DMS114 treated with DMSO at 0.1 percent for 48 hours (cell line): ENCODE measurements around the gene HRH1.
"Not testable (repeated sequence)": the region's sequence is repeated elsewhere in the genome, so short reads cannot be mapped to it uniquely, and the experiment has no call there.

ENCODE experiments used
- DNase-seq: peaks from one replicate; lab custom pipeline; 2025; ENCODE audit not compliant: unreplicated experiment; lab: John Stamatoyannopoulos, UW

Gene HRH1

DNA sequence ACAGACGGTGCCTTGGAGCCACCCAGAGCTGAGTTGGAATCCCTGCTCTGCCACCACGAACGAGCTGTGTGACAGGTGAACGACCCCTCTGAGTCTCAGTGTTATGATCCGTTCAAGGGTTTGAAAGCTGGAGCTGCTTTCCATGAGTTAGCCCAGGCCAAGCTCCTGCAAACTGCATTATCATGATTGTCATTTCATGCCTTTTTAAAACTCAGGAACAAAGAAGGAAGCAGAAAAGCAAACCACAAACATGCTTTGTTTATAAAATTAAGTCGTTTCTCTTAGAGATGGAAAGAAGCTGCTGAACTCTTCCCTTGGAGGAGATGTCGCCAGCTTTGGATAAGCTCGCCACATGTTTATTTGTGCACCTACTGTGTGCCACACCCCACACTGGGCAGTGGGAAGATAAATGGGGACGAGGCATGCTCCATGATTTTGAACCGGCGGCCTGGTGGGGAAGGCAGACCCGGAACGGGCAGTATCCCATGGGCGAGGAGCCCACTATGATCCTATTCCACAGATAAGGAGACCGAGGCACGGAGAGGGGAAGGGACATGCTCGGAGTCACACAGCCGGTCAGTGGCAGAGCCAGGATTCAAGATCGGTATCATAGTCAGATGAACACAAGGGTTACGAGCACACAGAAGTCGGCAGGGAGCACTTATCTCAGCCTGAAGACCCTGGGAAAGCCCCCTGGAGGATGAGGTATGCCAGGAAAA, 15.9 kb downstream of the HRH1 start:
- no peak for DNase-seq

DNA sequence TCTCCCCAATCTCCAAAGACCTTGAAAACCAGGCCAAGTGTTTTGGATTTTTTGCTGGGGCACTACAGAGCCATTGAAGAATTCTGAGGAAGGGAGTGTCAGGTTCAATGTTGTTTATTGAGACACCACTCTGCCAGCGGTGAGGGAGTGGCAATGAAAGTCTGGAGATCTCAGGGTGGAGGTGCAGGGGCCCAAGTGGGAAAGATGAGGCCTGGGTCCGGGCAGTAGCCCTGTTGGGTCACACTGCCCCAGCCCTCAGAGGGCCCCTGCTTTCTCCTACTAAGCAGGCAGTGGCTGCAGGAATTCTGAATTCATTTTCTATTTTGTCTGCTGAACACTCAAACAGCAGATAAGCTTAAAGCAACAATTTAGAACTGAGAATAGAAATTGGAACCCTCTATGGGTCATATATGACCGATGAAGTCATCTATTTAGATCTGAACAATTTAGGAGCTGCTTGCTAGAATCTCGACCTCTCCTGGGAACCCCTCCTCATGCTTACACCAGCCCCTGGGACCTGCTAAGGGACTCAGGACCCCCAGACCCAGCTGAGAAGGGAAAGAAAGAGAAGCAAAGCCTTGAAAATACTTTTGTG, 17.9 kb downstream of the HRH1 start:
- no peak for DNase-seq

DNA sequence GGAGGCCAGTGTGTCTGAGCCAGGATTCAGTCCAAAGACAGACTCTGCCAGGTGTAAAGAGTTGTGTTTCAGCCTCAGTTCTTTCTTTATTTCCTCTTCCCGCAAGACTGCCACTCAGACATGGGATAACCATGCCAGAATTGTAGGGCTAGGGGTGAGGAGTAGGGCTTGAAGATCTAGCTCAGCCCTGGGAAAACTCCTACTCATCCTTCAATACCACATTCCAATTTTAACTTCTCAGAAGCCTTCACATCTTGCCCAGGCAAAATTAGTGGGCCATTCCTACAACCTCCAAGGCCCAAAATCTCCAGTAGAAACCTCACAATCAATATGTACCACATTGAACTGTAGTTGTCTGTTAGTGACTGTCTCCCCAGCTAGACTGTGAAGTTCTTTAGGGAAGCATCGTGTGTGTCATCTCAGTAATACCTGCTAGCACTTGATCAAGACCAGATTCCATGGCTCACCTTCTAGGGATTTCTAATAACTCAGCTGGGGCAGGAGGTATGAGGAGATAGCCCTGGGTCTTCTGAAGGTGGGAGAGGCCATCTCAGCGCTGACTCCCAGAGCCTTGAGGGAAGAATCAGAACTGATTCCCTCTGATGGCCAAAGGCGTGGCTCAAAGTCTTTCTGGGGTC, 19.7 kb downstream of the HRH1 start:
- no peak for DNase-seq

DNA sequence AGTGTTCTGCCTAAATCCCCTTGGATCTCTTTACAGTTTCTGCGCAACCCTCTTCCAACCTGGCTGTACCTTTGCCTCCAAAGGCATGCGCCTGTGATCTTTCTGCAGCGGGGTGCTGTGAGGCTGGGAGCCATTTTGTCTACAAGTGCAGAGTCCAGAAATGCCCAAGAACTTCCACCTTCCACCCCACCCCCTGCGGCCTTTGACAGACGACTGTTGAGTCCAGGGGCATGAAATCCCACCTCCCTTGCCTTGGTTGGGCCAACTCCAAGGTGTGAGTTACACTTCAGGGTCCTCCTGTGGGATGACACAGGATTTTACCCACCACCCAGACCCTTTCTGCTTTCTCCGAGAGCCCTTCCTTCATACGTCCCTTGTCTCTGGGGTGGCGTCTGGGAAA, 24.1 kb downstream of the HRH1 start:
- DNase-seq, result no peak

DNA sequence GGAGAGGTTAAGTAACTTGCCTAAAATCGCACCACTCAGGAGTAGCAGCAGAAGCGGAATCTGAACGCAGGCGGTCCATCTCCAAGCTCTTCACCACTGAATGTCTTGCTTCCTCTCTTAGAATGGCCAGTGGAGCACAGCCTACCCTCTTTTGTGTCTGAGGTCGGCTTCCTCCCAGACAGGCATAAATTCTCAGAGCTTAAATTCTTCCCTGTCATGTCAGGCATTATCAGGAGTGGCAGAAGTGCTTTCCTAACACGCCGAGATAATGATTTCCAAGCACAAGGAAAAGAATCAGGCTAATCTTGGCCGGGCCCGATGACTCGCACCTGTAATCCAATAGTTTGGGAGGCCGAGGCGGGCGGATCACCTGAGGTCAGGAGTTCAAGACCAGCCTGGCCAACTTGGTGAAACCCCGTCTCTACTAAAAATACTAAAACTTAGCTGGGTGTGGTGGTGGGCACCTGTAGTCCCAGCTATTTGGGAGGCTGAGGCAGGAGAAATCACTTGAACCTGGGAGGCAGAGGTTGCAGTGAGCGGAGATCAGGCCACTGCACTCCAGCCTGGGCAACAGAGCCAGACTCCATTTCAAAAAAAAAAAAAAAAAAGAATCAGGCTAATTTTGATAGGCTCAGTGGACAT, 30.2 kb downstream of the HRH1 start:
- not testable (repeated sequence) for DNase-seq

DNA sequence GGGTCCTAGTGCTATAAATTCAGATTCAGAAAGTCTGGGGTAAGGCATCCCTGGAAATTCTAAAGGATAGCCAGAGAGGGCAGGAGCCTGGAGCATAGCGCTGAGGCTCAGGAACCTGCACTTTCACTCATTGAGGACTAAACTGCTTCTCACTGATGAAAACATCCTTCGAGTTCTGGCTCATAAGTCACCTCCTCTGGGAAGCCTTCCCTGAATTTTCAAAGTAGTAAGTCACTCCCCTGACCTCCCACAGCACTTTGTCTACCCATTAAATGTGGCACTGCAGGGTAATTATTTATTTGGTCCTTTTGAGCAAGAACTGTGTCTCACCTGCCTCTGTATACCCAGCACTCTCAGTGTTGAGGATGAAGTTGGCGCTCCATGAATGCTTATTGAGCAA, 30.9 kb downstream of the HRH1 start:
- no peak for DNase-seq

DNA sequence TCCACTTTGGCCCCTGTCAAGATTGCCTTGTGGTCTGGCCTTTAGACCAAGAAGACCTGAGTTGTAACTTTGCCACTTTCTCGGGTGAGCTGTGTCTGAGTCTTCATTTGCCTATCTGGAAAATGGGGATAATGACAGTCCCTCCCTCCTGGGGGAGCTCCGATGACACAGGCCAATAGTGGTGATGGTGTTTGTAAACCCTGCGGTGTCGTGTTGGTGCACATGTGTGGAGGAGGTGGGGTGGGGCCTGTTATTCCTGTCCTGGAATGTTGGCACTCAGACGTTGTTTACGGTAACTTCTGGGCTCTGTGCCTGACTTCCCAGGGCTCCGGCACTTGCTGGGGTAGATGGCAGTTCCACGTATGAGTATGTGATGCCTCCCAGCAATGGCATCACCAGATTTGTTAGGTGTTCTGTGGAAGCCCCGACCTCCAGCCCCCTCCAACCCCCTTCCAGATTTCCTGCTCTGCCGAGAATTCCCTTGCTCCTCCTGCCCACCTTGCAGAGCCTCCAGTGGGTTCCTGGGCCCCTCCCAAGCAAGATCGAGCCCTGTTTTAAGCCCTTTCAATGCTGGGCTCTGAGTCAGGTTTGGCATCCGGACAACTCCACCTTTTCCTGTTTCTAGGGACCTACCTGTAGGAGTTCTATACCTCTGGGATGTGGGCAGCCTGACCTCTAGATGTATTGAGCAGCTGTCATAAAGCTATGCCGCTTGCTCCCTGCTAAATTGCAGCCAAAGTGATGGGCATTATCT, 31.4 kb downstream of the HRH1 start:
- no peak for DNase-seq

DNA sequence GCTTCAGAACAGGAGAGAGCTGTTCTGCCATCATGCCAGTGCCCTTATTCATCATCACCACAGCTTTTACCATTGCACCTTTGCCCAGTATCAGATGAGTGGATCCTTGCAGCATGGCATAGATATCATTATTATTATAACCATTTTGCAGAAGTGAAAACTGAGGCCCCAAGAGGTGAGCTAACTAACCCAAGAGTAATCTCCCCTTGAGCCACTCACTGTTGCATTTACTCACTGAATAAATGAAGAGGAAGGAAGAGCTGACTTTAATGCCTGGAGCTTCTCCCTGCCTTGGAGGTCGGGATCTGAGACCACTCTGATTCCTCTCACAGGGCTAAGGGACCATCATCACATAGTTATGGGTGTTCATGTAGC, 32.0 kb downstream of the HRH1 start:
- no peak for DNase-seq

DNA sequence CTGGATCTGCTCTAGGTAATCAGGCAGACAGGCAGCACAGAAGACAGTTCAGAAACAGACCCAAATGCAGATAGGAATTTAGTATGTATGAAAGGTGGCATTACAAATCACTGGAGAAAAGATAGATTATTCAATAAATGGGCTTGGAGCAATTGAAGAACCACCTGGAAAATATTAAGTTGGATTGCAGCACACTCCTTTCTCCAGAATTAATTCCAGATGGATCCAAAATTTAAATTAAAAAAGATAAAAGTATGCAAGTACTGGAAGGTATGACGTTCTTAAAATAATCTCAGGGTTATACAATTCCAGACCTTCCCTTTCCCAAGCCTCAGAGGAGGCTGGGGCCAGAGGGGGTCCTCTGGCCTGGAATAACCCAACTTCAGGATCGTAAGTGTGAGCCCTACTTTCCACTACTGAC, 32.5 kb downstream of the HRH1 start:
- no peak for DNase-seq

DNA sequence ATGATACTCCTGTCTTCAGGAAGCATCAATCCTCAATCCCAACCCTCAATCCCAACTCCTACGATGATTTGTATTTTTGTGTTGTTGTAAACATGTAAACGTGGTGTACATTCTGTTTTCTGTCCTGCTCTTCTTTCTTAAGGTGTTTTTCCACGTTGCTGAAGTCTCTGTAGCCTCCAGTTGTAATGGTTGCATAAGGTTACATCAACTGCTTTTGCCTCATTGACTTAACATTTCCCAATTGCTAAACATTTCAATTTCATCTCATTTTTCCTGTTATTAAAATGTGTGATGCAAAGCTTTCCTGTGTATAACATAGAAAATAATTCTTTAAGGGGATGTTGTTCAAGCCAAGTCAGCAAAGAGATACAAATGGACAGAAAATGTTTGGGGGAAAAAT, 33.4 kb downstream of the HRH1 start:
- no peak for DNase-seq

DNA sequence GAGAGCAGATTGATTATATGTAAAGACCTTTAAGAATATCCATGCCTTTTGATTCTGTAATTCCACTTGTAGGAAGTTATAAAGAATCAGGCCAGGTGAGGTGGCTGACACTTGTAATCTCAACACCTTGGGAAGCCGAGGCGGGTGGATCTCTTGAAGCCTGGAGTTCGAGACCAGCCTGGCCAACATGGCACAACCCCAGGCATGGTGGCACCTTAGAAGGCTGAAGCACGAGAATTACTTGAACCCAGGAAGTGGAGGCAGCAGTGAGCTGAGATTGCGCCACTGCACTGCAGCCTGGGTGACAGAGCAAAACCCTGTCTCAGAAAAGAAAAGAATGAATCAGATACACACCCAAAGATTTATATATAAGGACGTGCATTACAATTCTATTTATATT, 33.9 kb downstream of the HRH1 start:
- DNase-seq, result no peak

DNA sequence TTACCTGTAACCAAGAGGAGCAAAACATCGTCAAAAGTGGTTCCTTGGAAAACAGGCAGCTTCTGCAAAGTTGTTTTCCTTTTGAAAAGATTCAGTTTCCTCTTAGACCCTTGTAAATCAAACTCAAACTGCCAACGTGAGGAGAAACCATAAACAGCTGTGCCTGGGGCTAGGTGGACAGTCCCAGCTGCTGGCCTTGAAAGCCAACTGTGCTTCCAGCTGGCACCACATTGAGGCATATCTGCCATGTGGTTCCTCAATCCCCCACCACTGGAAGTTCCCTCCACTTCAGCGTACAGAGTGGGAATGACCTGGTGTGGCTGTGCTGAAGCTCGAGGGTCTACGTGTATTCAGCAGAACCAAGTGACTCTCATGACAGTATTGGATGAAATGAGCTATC, 40.9 kb downstream of the HRH1 start:
- no peak for DNase-seq

DNA sequence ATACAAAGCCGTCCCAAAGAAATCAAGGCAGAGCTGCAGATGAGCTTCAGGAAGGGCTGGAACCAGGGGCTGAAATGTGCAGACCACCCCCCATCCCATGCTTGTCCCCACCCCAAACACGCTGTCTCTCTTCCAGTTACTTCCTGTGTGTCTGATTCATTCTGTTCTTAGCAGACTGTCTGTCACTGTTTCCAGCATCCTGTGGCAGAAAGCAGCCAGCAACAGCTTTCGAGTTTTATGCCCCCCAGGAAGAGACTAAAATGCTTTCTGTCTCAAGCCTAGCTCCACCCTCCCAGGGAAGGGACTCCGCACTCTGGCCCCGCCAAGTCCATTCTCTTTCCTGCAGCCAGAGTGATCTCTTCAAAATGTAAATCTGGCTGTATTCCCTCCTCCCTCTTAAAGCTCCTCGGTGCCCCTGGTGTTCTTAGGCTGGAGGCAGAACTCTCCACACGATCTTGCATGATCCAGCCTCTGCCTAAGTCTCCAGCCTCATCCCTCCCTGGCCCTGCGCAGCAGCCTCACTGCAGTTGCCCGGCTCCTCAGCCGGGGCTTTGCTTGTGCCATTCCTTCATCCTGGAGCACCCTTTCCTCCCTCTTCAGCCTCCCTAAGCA, 41.5 kb downstream of the HRH1 start:
- no peak for DNase-seq

DNA sequence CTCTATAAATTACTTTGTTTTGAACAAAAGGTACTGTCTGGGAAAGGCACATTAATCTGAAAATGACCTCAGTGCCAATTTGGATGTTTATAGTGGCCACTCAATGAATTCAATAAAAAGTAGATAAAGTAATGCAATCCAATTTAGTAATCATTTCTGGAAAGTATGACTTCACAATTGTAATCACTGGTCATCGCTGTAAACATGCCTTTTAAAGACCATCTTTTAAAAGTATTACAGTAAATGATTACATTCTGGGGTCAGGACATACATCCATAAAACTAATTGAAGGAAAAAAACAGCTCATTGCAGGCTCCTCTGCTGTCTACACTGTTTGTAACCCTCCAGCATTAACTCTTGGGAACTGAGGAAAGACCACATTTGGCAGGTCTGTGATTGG, 43.2 kb downstream of the HRH1 start:
- DNase-seq, result no peak

DNA sequence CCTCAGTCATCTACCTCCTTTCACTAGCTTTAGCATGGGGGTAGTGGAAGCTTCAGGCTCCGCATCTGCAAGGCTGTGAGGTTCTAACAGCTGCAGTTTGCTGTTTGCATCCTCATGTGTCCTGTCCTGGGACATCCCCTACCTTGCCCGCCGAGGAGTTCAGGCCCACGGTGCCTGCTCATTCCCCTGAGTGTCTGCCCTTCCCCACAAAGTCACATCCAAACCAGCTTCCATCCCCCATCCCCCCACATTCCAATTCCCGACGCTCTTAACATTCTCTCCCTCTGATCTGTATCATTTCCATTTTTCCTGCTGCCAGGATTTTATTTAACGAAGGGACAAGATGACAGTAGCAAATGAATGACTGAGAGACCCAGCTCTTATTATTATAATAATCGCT, 43.8 kb downstream of the HRH1 start:
- no peak for DNase-seq

DNA sequence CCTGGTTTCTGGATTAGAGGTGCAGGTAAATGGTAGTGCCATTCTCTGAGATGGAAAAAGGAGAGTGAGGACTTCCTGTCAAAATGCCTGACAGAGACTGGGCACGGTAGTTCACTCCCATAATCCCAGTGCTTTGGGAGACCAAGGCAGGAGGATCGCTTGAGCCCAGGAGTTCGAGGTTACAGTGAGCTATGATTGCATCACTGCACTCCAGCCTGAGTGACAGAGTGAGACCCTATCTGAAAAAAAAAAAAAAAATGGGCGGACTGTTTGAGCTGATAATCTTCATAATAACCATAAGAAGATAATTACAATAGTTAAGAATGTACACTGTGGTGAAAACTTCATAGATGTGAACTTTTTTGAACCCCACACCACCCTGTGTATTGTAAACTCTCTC, 44.2 kb downstream of the HRH1 start:
- no peak for DNase-seq

DNA sequence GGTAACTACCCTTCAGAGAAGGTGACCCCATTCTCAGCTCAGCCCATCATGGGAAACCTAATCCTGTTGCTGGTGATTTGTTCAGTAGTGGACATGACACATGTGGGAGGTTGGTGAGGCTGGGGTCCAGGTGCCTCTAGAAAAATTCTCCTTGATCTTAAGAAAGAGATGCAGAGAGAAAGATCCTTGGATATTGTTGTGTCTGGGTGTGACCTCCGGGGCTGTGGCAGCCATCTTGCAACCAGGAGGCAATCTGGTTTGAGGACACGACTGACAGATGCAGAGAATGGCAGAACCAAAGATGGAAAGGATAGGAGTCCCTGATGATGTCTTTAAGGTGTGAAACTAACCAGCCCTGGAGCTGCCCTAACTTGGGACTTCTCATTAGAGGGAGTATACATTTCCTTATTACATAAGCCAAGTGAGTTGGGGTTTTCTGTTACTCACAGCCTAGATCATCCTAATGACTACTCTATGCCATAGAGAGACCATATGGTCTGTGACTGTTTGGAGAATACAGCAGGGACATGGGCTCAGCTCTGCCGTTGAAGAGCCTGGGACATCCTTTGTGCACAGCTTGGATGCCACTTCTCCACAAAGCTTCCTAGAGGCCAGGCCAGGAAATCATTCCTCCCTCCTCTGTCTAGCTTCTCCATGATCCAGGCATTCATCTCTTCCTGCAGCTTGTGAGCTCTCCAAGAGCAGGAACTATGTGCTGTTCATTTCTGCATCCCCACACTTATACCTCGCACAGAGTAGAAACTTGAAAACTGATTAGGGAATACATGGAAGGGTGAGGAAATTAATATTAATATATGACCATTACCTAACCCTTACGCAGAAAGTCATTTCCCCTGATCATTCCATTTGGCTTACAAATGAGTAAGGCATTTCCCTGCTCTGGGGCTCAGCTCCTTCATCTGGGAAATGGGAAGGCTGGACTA, 45.9 kb downstream of the HRH1 start:
- no peak for DNase-seq

DNA sequence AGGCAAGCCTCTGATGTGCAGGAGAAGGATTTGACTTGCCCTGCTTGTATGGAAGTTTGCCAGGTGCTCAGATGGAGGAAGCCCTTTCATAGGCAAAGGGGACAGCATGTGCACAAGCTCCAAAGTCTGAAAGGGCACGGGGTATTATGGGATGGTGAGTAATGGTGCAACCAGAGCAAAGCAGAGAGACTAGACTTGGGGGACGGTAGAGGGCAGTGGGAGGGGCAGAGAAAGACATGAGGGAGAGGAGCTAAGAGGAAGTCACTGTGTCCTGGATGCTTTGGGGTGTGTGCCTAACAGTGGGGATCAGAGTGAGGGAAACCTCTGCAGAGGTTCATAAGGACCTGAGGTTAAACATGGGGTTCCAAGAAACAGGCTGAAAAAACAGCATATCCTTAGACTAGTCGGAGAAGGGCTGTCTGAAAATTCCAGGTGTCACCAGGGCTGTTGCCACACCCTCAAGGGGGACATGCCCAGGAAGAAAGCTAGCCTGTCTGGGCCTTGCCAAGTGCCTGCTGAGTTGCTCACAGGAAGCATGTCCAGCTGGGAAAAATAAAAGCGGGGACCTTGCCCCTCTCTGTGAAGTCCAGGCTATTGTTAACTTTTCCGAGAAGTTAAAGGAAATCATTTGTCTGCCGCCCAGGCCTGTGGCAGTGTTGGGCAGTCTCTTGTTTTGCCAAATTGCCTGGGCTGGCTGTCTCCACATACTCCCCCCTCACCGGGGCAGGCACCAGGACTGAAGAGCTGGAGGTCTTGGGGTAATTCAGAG, 47.1 kb downstream of the HRH1 start:
- DNase-seq, result no peak

DNA sequence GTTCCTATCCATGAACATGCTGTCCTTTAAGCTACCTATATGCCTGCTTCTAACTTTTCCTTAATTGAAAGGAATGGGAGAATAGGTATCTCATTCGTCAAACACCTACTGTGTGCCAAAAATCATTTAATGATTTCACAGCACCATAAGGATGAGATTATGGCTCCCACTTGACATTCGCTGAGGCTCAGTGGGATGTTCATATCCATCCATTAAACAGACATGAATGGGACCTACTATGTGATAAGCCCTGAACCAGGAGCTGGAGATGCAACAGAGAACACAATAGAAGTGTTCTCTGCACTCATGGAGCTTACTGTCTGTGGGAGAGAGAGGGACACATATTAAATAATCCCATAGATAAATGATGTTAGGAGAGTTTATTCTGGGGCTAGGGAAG, 49.7 kb downstream of the HRH1 start:
- no peak for DNase-seq
